Activated CD4-positive, alpha-beta T cell treated with anti-CD3 and anti-CD28 coated beads for 1 hour (primary cell): ENCODE data around the gene GPR22.

Source experiments
- DNase-seq: peaks from one replicate; pipeline ENCODE4 v3.0.0-alpha.2; 2020

Gene GPR22

GRCh38 chr7:107469929-107470328, at the start of gene GPR22:
Gene GPR22 (plus strand): TSS chr7:107470057. CDS start chr7:107474061, 4,004 bp downstream.
- no peak for DNase-seq

GRCh38 chr7:107427462-107427861, 42.4 kb upstream of the GPR22 start:
- no peak for DNase-seq

- DNase-seq, result no peak
These were observed 41.2 kb upstream of the GPR22 start for GRCh38 chr7:107428642-107429041.

- no peak for DNase-seq
These were observed 39.8 kb upstream of the GPR22 start for GRCh38 chr7:107430057-107430456.

- no peak for DNase-seq
These were observed 37.6 kb upstream of the GPR22 start for GRCh38 chr7:107432261-107432660.

GRCh38 chr7:107435749-107436148, 34.1 kb upstream of the GPR22 start:
- no peak for DNase-seq

GRCh38 chr7:107439025-107439424, 30.8 kb upstream of the GPR22 start:
- DNase-seq, result no peak

GRCh38 chr7:107441581-107442422, 28.1 kb upstream of the GPR22 start:
- DNase-seq, result no peak

GRCh38 chr7:107442678-107443077, 27.2 kb upstream of the GPR22 start:
- DNase-seq, result no peak

- DNase-seq, result no peak
These were observed 23.3 kb upstream of the GPR22 start for GRCh38 chr7:107446531-107446930.

GRCh38 chr7:107446988-107447387, 22.9 kb upstream of the GPR22 start:
- DNase-seq, result no peak

GRCh38 chr7:107450970-107451369, 18.9 kb upstream of the GPR22 start:
- no peak for DNase-seq

GRCh38 chr7:107453388-107453787, 16.5 kb upstream of the GPR22 start:
- no peak for DNase-seq

- DNase-seq, result no peak
These were observed 7.8 kb upstream of the GPR22 start for GRCh38 chr7:107461938-107462533.

- DNase-seq, result peak; percentile 17
These were observed 6.4 kb upstream of the GPR22 start for GRCh38 chr7:107463139-107464078.

GRCh38 chr7:107464666-107465226, 5.1 kb upstream of the GPR22 start:
- DNase-seq, result no peak

GRCh38 chr7:107467972-107468371, 1.9 kb upstream of the GPR22 start:
- DNase-seq, result no peak

- DNase-seq, result no peak
These were observed 1.0 kb upstream of the GPR22 start for GRCh38 chr7:107468824-107469223.

- no peak for DNase-seq
These were observed 1.6 kb downstream of the GPR22 start for GRCh38 chr7:107471292-107472070.

GRCh38 chr7:107472116-107472515, 2.3 kb downstream of the GPR22 start:
- DNase-seq, result no peak

- DNase-seq, result no peak
These were observed 4.3 kb downstream of the GPR22 start for GRCh38 chr7:107474104-107474521.

GRCh38 chr7:107479303-107479702, 9.4 kb downstream of the GPR22 start:
- DNase-seq, result no peak
